ENCODE results near the gene CEP89. TPM values are rescaled to one million over a fixed set of nuclear protein-coding genes. Genes with fewer than 3 reads are reported as not detected.
A peak's percentile ranks its signal among the peaks of the same experiment; 100 is the strongest.
"Not testable (repeated sequence)": the region's sequence is repeated elsewhere in the genome, so short reads cannot be mapped to it uniquely, and the experiment has no call there.

CEP89 gene
- total RNA-seq, 3 donors from 2014 or later, result 12.6 to 19.0 (median 16.1) TPM

- no peaks in the 10 kb centered on the region for H3K4me1 ChIP-seq (ENCODE audit: low read depth)
- no peak overlapping the region for H3K4me3 ChIP-seq
- no peaks in the 10 kb centered on the region for H3K9me3 ChIP-seq
- DNase-seq (no peak), ATAC-seq (no peak)
- no peaks in the 10 kb centered on the region for H3K36me3 ChIP-seq (ENCODE audit: low read depth)
- no peak for TF ChIP-seq CTCF (IDR thresholded peaks at IDR 0.05)
- intact Hi-C loops (cut with DNase I, micrococcal nuclease), result no loop called here
Measured at GRCh38 chr19:33000910-33001309, 29.2 kb upstream of the CEP89 start.

GRCh38 chr19:33000510-33000909 is 28.8 kb upstream of the CEP89 start:
- intact Hi-C loops (cut with DNase I, micrococcal nuclease), result no loop called here
- no peaks in the 10 kb centered on the region for H3K4me1 ChIP-seq (ENCODE audit: low read depth)
- no peak overlapping the region for H3K4me3 ChIP-seq
- DNase-seq (no peak), ATAC-seq (no peak)
- H3K9me3 ChIP-seq, result no peaks in the 10 kb centered on the region
- TF ChIP-seq CTCF (IDR thresholded peaks at IDR 0.05), result no peak
- H3K36me3 ChIP-seq (ENCODE audit: low read depth), result no peaks in the 10 kb centered on the region

GRCh38 chr19:32998722-32999121 is 27.0 kb upstream of the CEP89 start:
- no peaks in the 10 kb centered on the region for H3K4me1 ChIP-seq (ENCODE audit: low read depth)
- TF ChIP-seq CTCF (IDR thresholded peaks at IDR 0.05), result no peak
- DNase-seq, result no peak
- no peaks in the 10 kb centered on the region for H3K9me3 ChIP-seq
- intact Hi-C loops (cut with DNase I, micrococcal nuclease), result no loop called here
- no peaks in the 10 kb centered on the region for H3K36me3 ChIP-seq (ENCODE audit: low read depth)
- ATAC-seq, result no peak
- no peak overlapping the region for H3K4me3 ChIP-seq

GRCh38 chr19:32997716-32998355 is 26.1 kb upstream of the CEP89 start:
- Histone ChIP-seq H3K9me3 (no peaks in the 10 kb centered on the region), H3K36me3 (ENCODE audit: low read depth) (no peaks in the 10 kb centered on the region), H3K4me3 (no peak overlapping the region), H3K4me1 (ENCODE audit: low read depth) (no peaks in the 10 kb centered on the region)
- intact Hi-C loops (cut with DNase I, micrococcal nuclease), result no loop called here
- ATAC-seq, result no peak
- TF ChIP-seq CTCF (IDR thresholded peaks at IDR 0.05), result no peak
- no peak for DNase-seq

- ATAC-seq, result peak; percentile 37
- intact Hi-C loops (cut with DNase I, micrococcal nuclease); H3K4me1 ChIP-seq (ENCODE audit: low read depth): not testable (repeated sequence)
Measured at GRCh38 chr19:32997061-32997464, 25.3 kb upstream of the CEP89 start.

GRCh38 chr19:32995966-32996365 is 24.2 kb upstream of the CEP89 start:
- H3K36me3 ChIP-seq (ENCODE audit: low read depth); DNase-seq; H3K4me3 ChIP-seq; H3K9me3 ChIP-seq; intact Hi-C loops (cut with DNase I, micrococcal nuclease); ATAC-seq; H3K4me1 ChIP-seq (ENCODE audit: low read depth): not testable (repeated sequence)

More at GRCh38 chr19:32997061-32997464, 25.3 kb upstream of the CEP89 start:
- not testable (repeated sequence) for H3K36me3 ChIP-seq (ENCODE audit: low read depth); H3K4me3 ChIP-seq; H3K9me3 ChIP-seq; DNase-seq

- Histone ChIP-seq H3K9me3 (no peaks in the 10 kb centered on the region), H3K4me3 (no peak overlapping the region), H3K4me1 (ENCODE audit: low read depth) (no peaks in the 10 kb centered on the region), H3K36me3 (ENCODE audit: low read depth) (peaks cover 4% of the 10 kb centered on the region)
- no peak for TF ChIP-seq CTCF (IDR thresholded peaks at IDR 0.05)
- intact Hi-C loops (cut with DNase I, micrococcal nuclease), result no loop called here
- DNase-seq, result no peak
- no peak for ATAC-seq
Measured at GRCh38 chr19:32988724-32989123, 17.0 kb upstream of the CEP89 start.

GRCh38 chr19:32988254-32988653 is 16.5 kb upstream of the CEP89 start:
- H3K4me3 ChIP-seq; H3K4me1 ChIP-seq (ENCODE audit: low read depth); intact Hi-C loops (cut with DNase I, micrococcal nuclease); DNase-seq; ATAC-seq; H3K9me3 ChIP-seq; H3K36me3 ChIP-seq (ENCODE audit: low read depth): not testable (repeated sequence)

- H3K4me3 ChIP-seq; H3K9me3 ChIP-seq; H3K36me3 ChIP-seq (ENCODE audit: low read depth); DNase-seq; intact Hi-C loops (cut with DNase I, micrococcal nuclease); H3K4me1 ChIP-seq (ENCODE audit: low read depth): not testable (repeated sequence)
- peak; percentile 26 for ATAC-seq
Measured at GRCh38 chr19:32982488-32982887, 10.7 kb upstream of the CEP89 start.
